ENCODE results near the gene CLN5.
"Not testable (repeated sequence)": the region's sequence is repeated elsewhere in the genome, so short reads cannot be mapped to it uniquely, and the experiment has no call there.

CLN5 gene

DNA sequence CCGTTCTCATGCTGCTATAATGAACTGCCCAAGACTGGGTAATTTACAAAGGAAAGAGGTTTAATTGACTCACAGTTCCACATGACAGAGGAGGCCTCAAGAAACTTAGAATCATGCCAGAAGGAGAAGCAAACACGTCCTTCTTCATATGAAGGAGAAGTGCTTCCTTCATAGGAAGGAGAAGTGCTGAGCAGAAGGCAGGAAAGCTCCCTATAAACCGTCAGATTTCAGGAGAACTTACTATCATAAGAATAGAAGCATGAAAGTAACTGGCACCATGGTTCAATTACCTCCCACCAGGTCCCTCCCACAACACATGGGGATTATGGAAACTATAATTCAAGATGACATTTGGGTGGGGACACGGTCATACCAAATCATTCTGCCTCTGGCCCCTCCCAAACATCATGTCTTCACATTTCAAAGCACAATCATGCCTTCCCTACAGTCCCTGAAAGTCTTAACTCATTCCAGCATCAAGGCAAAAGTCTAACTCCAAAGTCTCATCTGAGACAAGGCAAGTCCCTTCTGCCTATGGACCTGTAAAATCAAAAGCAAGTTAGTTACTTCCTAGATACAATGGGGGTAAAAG is 32.9 kb upstream of the CLN5 start:
- no peaks in the 10 kb centered on the region for H3K27me3 ChIP-seq (ENCODE audit: control insufficient read depth, insufficient read depth, low read length, poor library complexity, severe bottlenecking)
- H3K4me3 ChIP-seq (ENCODE audit: insufficient read depth, low read depth, low read length), result no peak overlapping the region
- 84 to 94% methylated on average over 4 of the region's 4 CpGs for WGBS, 2 experiments
- no peaks in the 10 kb centered on the region for H3K9me3 ChIP-seq (ENCODE audit: control insufficient read depth, low read length)
- no peaks in the 10 kb centered on the region for H3K4me1 ChIP-seq (ENCODE audit: control insufficient read depth, insufficient read depth, low read length)
- no peaks in the 10 kb centered on the region for H3K36me3 ChIP-seq (ENCODE audit: control insufficient read depth, insufficient read depth, low read length)
- no peak overlapping the region for H3K27ac ChIP-seq (ENCODE audit: insufficient read depth, low read depth, low read length, poor library complexity, severe bottlenecking)

GRCh38 chr13:76959734-76960133 is 32.1 kb upstream of the CLN5 start:
- H3K36me3 ChIP-seq (ENCODE audit: control insufficient read depth, insufficient read depth, low read length); H3K9me3 ChIP-seq (ENCODE audit: control insufficient read depth, low read length); H3K27me3 ChIP-seq (ENCODE audit: control insufficient read depth, insufficient read depth, low read length, poor library complexity, severe bottlenecking); H3K27ac ChIP-seq (ENCODE audit: insufficient read depth, low read depth, low read length, poor library complexity, severe bottlenecking); H3K4me3 ChIP-seq (ENCODE audit: insufficient read depth, low read depth, low read length); H3K4me1 ChIP-seq (ENCODE audit: control insufficient read depth, insufficient read depth, low read length): not testable (repeated sequence)

DNA sequence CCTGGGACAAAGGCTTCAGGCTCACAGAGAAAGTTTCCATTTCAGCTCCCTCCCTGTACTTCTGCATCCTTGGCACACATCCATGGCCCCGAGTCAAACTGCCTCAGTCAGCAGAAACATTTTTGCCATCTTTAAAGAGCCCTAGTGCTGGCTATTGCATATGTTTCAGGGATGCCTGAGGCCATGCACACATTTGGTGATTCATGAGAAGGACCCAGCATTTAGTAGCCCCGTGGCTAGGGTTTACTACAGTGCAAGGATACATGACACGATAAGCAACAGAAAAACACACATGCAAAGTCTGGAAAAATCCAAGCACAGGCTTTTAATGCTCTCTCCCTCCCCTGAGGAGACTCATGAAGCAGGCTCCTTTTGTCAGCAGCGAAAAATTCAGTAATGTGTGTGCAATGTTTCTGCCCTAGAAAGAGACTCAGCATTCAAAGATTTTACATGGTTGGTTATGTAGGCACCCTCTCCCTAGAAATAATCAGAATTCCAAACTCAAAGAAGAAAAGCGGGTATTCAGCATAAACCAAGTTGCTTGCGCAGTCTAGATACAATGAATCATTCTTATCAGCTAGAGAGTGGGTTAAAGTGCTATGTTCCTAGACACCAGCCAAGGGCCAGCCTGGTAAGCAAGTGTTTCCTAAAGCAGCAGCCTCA is 26.0 kb upstream of the CLN5 start:
- no peaks in the 10 kb centered on the region for H3K27me3 ChIP-seq (ENCODE audit: control insufficient read depth, insufficient read depth, low read length, poor library complexity, severe bottlenecking)
- no peaks in the 10 kb centered on the region for H3K9me3 ChIP-seq (ENCODE audit: control insufficient read depth, low read length)
- WGBS, 2 experiments, result 93 to 94% methylated on average over 6 of the region's 6 CpGs
- H3K4me1 ChIP-seq (ENCODE audit: control insufficient read depth, insufficient read depth, low read length), result no peaks in the 10 kb centered on the region
- no peak overlapping the region for H3K27ac ChIP-seq (ENCODE audit: insufficient read depth, low read depth, low read length, poor library complexity, severe bottlenecking)
- no peak overlapping the region for H3K4me3 ChIP-seq (ENCODE audit: insufficient read depth, low read depth, low read length)
- H3K36me3 ChIP-seq (ENCODE audit: control insufficient read depth, insufficient read depth, low read length), result no peaks in the 10 kb centered on the region

- 92 to 94% methylated on average over 6 of the region's 6 CpGs for WGBS, 2 experiments
- Histone ChIP-seq H3K9me3 (ENCODE audit: control insufficient read depth, low read length) (no peaks in the 10 kb centered on the region), H3K4me3 (ENCODE audit: insufficient read depth, low read depth, low read length) (no peak overlapping the region), H3K27me3 (ENCODE audit: control insufficient read depth, insufficient read depth, low read length, poor library complexity, severe bottlenecking) (no peaks in the 10 kb centered on the region), H3K36me3 (ENCODE audit: control insufficient read depth, insufficient read depth, low read length) (no peaks in the 10 kb centered on the region), H3K27ac (ENCODE audit: insufficient read depth, low read depth, low read length, poor library complexity, severe bottlenecking) (no peak overlapping the region), H3K4me1 (ENCODE audit: control insufficient read depth, insufficient read depth, low read length) (no peaks in the 10 kb centered on the region)
Observed at GRCh38 chr13:76967031-76967430, 24.9 kb upstream of the CLN5 start.

DNA sequence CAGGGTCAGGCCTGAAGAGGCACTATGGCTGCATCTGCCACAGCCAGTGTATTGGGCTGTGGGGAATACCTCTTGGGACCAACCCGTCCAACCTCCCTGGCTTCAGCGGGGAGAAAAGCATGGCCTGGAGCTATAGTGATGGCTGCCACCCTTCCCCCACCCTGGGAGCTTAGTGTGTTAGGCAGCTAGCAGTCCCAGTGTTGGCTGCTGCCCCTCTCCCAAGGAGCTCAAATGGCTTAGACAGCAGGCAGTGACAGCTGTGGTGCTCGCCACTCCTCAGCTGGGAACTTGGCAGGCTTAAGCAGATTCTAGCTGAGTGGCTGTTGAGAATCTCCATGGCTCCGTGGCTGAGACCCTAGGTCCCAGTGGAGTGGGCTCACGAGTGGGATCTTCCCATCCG is 23.8 kb upstream of the CLN5 start:
- Histone ChIP-seq H3K36me3 (ENCODE audit: control insufficient read depth, insufficient read depth, low read length) (no peaks in the 10 kb centered on the region), H3K27me3 (ENCODE audit: control insufficient read depth, insufficient read depth, low read length, poor library complexity, severe bottlenecking) (no peaks in the 10 kb centered on the region), H3K27ac (ENCODE audit: insufficient read depth, low read depth, low read length, poor library complexity, severe bottlenecking) (no peak overlapping the region), H3K4me3 (ENCODE audit: insufficient read depth, low read depth, low read length) (no peak overlapping the region), H3K9me3 (ENCODE audit: control insufficient read depth, low read length) (no peaks in the 10 kb centered on the region), H3K4me1 (ENCODE audit: control insufficient read depth, insufficient read depth, low read length) (no peaks in the 10 kb centered on the region)
- WGBS, 2 experiments, result 89 to 90% methylated on average over 6 of the region's 6 CpGs

DNA sequence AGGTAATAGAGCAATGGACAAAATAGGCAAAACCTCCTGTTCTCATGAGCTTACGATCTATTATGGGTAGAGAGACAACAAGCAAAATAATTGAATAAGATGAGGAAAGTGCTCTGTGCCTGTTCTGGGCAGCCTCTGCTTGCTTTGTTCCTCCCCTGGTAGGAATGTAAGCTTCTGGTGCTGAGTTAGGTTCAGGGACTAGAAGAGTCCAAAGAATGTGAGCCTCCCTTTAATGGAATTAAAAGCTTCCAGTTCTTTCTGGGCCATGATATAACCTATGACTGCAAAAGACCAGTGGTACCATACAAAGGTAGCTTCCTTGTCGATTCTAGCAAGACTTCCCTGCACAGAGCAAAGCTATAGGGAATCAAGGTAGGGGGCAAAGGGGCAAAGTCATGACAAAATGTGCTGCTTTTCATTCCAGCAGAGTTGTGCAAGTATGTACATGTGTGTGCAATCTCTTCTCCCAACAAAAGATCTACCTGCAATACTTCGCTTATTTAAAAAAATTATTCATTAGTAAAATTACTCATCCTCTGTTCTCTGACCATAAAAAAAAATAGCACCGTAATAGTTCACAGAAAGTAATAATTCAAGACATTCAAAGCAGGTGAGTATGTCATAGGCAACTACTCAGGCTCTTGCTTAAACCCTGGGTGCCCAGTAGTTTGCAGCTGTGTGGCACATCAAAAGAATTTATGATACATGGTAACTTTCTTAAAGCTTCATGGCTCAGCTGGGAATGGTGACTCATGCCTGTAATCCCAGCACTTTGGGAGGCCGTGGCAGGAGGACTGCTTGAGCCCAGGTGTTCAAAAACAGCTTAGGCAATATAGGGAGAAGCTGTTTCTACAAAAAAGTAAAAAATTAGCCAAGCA is 22.2 kb upstream of the CLN5 start:
- Histone ChIP-seq H3K4me3 (ENCODE audit: insufficient read depth, low read depth, low read length) (no peak overlapping the region), H3K4me1 (ENCODE audit: control insufficient read depth, insufficient read depth, low read length) (no peaks in the 10 kb centered on the region), H3K36me3 (ENCODE audit: control insufficient read depth, insufficient read depth, low read length) (no peaks in the 10 kb centered on the region), H3K27ac (ENCODE audit: insufficient read depth, low read depth, low read length, poor library complexity, severe bottlenecking) (no peak overlapping the region), H3K9me3 (ENCODE audit: control insufficient read depth, low read length) (no peaks in the 10 kb centered on the region), H3K27me3 (ENCODE audit: control insufficient read depth, insufficient read depth, low read length, poor library complexity, severe bottlenecking) (no peaks in the 10 kb centered on the region)
- WGBS, 2 experiments, result 86 to 87% methylated on average over 5 of the region's 5 CpGs

DNA sequence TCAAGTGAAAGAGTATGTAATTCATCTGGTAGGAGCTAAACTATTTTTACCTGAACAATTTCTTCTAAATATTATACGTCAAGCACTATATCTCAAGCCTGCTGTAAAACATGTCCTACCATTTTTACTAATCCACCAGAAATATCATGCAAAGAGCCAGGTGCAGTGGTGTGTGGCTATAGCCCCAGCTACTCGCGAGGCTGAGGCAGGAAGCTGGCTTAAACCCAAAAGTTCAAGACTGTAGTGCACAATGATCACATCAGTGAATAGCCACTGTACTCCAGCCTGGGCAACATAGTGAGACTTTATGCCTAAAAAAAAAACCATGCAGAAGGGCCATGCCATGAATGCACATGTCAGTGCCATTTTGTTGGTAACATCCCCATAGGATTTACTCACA is 20.7 kb upstream of the CLN5 start:
- Histone ChIP-seq H3K4me3 (ENCODE audit: insufficient read depth, low read depth, low read length) (no peak overlapping the region), H3K27ac (ENCODE audit: insufficient read depth, low read depth, low read length, poor library complexity, severe bottlenecking) (no peak overlapping the region), H3K4me1 (ENCODE audit: control insufficient read depth, insufficient read depth, low read length) (no peaks in the 10 kb centered on the region), H3K27me3 (ENCODE audit: control insufficient read depth, insufficient read depth, low read length, poor library complexity, severe bottlenecking) (no peaks in the 10 kb centered on the region), H3K36me3 (ENCODE audit: control insufficient read depth, insufficient read depth, low read length) (no peaks in the 10 kb centered on the region), H3K9me3 (ENCODE audit: control insufficient read depth, low read length) (no peaks in the 10 kb centered on the region)
- WGBS, 2 experiments, result 94 to 98% methylated on average over 3 of the region's 3 CpGs

DNA sequence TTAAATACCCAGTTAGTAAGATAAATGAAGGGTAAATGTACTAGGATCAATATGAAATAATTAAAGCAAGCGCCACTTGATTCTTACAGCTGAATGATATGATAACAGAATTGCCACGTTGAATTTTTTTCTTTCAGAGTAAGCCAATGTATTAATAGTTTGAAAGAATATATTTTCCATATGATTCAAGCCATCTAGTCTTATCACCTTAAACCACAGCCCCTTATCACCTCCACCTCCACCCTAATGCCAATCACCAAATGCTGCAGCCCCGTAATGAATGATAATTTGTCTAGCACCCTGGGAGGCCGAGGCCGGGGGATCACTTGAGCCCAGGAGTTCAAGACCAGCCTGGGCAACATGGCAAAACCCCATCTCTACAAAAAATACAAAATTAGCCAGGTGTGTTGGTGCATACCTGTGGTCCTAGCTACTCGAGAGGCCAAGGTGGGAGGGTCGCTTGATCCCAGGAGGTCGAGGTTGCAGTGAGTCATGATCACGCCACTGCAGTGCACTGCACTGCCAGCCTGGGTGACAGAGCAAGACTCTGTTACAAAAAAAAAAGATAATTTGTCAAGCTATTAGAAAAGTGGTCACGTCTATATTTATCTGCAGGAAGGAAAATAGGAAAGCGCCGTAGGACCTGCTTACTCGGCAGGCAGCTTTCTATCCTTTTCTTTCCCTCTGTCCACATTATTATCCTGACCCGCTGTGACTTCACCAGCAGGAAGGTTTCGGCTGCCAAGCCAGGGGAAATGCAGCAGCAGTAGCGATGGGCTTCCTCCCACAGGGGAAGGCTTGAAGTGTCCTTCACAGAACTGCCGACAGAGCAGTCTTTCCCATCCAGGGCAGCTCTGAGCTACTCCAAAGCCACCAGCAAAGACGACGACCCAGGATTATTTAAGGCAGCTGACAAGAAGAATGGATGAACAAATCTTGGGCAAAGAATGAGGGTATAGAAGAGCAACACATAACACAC is 19.7 kb upstream of the CLN5 start:
- Histone ChIP-seq H3K9me3 (ENCODE audit: control insufficient read depth, low read length) (no peaks in the 10 kb centered on the region), H3K27me3 (ENCODE audit: control insufficient read depth, insufficient read depth, low read length, poor library complexity, severe bottlenecking) (no peaks in the 10 kb centered on the region), H3K36me3 (ENCODE audit: control insufficient read depth, insufficient read depth, low read length) (no peaks in the 10 kb centered on the region), H3K4me3 (ENCODE audit: insufficient read depth, low read depth, low read length) (no peak overlapping the region), H3K4me1 (ENCODE audit: control insufficient read depth, insufficient read depth, low read length) (no peaks in the 10 kb centered on the region), H3K27ac (ENCODE audit: insufficient read depth, low read depth, low read length, poor library complexity, severe bottlenecking) (no peak overlapping the region)
- 78 to 84% methylated on average over 18 of the region's 19 CpGs for WGBS, 2 experiments

GRCh38 chr13:76973920-76974617 is 17.8 kb upstream of the CLN5 start:
- Histone ChIP-seq H3K9me3 (ENCODE audit: control insufficient read depth, low read length) (no peaks in the 10 kb centered on the region), H3K4me3 (ENCODE audit: insufficient read depth, low read depth, low read length) (no peak overlapping the region), H3K27me3 (ENCODE audit: control insufficient read depth, insufficient read depth, low read length, poor library complexity, severe bottlenecking) (no peaks in the 10 kb centered on the region), H3K27ac (ENCODE audit: insufficient read depth, low read depth, low read length, poor library complexity, severe bottlenecking) (no peak overlapping the region), H3K36me3 (ENCODE audit: control insufficient read depth, insufficient read depth, low read length) (no peaks in the 10 kb centered on the region), H3K4me1 (ENCODE audit: control insufficient read depth, insufficient read depth, low read length) (no peaks in the 10 kb centered on the region)
- WGBS, 2 experiments, result 87 to 90% methylated on average over 6 of the region's 6 CpGs

All from ectodermal cell (in vitro differentiated cells).